Neural cell (in vitro differentiated cells): ENCODE results near the gene HRK. TPM values are rescaled to one million over a fixed set of nuclear protein-coding genes. Genes with fewer than 3 reads are reported as not detected.

Experiments
- H2AFZ ChIP-seq: fragments of 200-600, 300-800 bp; sonication (generic), shearing (Covaris generic); 2 replicates; pipeline ENCODE4 v1.6.0; 2014; ENCODE audit warnings: low read depth, mild to moderate bottlenecking, antibody characterized with exemption, low read length, moderate library complexity
- H3F3A ChIP-seq: fragments of 200-600 bp; shearing (Covaris generic); 2 replicates; pipeline ENCODE4 v1.6.1; 2016; ENCODE audit warnings: mild to moderate bottlenecking, moderate library complexity, mixed read lengths, antibody characterized with exemption, low read length; ENCODE audit not compliant: insufficient read depth, poor library complexity, severe bottlenecking
- H3K27ac ChIP-seq: fragments of 200-600, 300-800 bp; sonication (generic), shearing (Covaris generic); 2 replicates; pipeline ENCODE4 v1.5.1; 2014; ENCODE audit warnings: mild to moderate bottlenecking, low read length, moderate library complexity
- H3K27me3 ChIP-seq: fragments of 300-800, 200-600 bp; sonication (generic), shearing (Covaris generic); 2 replicates; pipeline ENCODE4 v1.6.0; 2014; ENCODE audit warnings: mild to moderate bottlenecking, low read depth, low read length, moderate library complexity; ENCODE audit not compliant: insufficient read depth
- H3K36me3 ChIP-seq: fragments of 300-800, 200-600 bp; sonication (generic), shearing (Covaris generic); 2 replicates; pipeline ENCODE4 v1.5.1; 2014; ENCODE audit warnings: mild to moderate bottlenecking, antibody characterized with exemption, low read length, moderate library complexity; ENCODE audit not compliant: insufficient read depth
- H3K4me2 ChIP-seq: fragments of 300-800, 200-600 bp; sonication (generic), shearing (Covaris generic); 2 replicates; pipeline ENCODE4 v1.6.0; 2014; ENCODE audit warnings: mild to moderate bottlenecking, low read length
- H3K4me3 ChIP-seq: fragments of 300-800, 200-600 bp; sonication (generic), shearing (Covaris generic); 2 replicates; pipeline ENCODE4 v1.5.1; 2014; ENCODE audit warnings: mild to moderate bottlenecking, low read length, moderate library complexity
- H3K79me2 ChIP-seq: fragments of 200-600 bp; shearing (Covaris generic); replicated peaks from 2 replicates; pipeline ENCODE4 v1.6.0; 2014; ENCODE audit warnings: mild to moderate bottlenecking, low read length, moderate library complexity; ENCODE audit not compliant: insufficient read depth
- H3K9ac ChIP-seq: fragments of 300-800, 200-600 bp; sonication (generic), shearing (Covaris generic); 2 replicates; pipeline ENCODE4 v1.6.1; 2016; ENCODE audit warnings: mild to moderate bottlenecking, low read length, mixed read lengths
- H3K9me2 ChIP-seq: fragments of 200-600 bp; shearing (Covaris generic); 2 replicates; pipeline ENCODE4 v1.6.1; 2016; ENCODE audit warnings: mild to moderate bottlenecking, low read length, mixed read lengths; ENCODE audit not compliant: insufficient read depth
- H3K9me3 ChIP-seq: fragments of 200-600, 300-800 bp; sonication (generic), shearing (Covaris generic); 2 replicates; pipeline ENCODE4 v1.6.1; 2016; ENCODE audit warnings: mild to moderate bottlenecking, mixed run types, low read length, moderate library complexity, mixed read lengths
- H4K20me1 ChIP-seq: fragments of 200-600 bp; shearing (Covaris generic); 2 replicates; pipeline ENCODE4 v1.6.1; 2016; ENCODE audit warnings: mild to moderate bottlenecking, mixed run types; ENCODE audit not compliant: insufficient read depth
- EP300 ChIP-seq: fragments of 450-650 bp; conservative IDR thresholded peaks from 2 replicates; pipeline ENCODE4 v1.6.1; 2014; ENCODE audit warnings: antibody characterized with exemption, mild to moderate bottlenecking, moderate library complexity; ENCODE audit not compliant: poor library complexity, severe bottlenecking
- EZH2 ChIP-seq: fragments of 200-600, 300-800 bp; shearing (Covaris generic), sonication (generic); IDR thresholded peaks from 2 replicates; pipeline ENCODE4 v1.6.1; 2014; ENCODE audit warnings: antibody characterized with exemption, low read length, borderline replicate concordance, mild to moderate bottlenecking; ENCODE audit not compliant: insufficient read depth, poor library complexity, severe bottlenecking
- MXI1 ChIP-seq: fragments of 450-650 bp; conservative IDR thresholded peaks from 2 replicates; pipeline ENCODE4 v1.6.1; 2014; ENCODE audit warnings: antibody characterized with exemption, mild to moderate bottlenecking; ENCODE audit not compliant: poor library complexity, severe bottlenecking
- POLR2AphosphoS5 ChIP-seq: IDR thresholded peaks from 2 replicates; pipeline ENCODE4 v1.6.1; 2012
- RAD21 ChIP-seq: fragments of 450-650 bp; conservative IDR thresholded peaks from 2 replicates; pipeline ENCODE4 v1.6.1; 2014; ENCODE audit warnings: antibody characterized with exemption, mild to moderate bottlenecking, moderate library complexity
- REST ChIP-seq: IDR thresholded peaks from 2 replicates; pipeline ENCODE4 v1.6.1; 2012; ENCODE audit warnings: borderline replicate concordance
- SMC3 ChIP-seq: fragments of 450-650 bp; conservative IDR thresholded peaks from 2 replicates; pipeline ENCODE4 v1.6.1; 2014; ENCODE audit warnings: antibody characterized with exemption, mild to moderate bottlenecking, moderate library complexity; ENCODE audit not compliant: poor library complexity
- TAF1 ChIP-seq: IDR thresholded peaks from 2 replicates; pipeline ENCODE4 v1.6.1; 2012; ENCODE audit warnings: low read depth
- polyA plus RNA-seq: library from polyadenylated mRNA; depleted of rRNA; stranded (reverse); fragments of >200 nt; gene quantifications from 2 replicates; pipeline ENCODE4 v1.2.3, GENCODE V29; 2014
- TF ChIP-seq, protein P1 (sequence below): fragments of 450-650 bp; IDR thresholded peaks from 2 replicates; pipeline ENCODE4 v1.5.1; 2014; ENCODE audit warnings: antibody characterized with exemption, mild to moderate bottlenecking, moderate library complexity; ENCODE audit not compliant: poor library complexity, severe bottlenecking

HRK gene
- polyA plus RNA-seq, 1 donor from 2014 or later: 1.4 TPM

DNA sequence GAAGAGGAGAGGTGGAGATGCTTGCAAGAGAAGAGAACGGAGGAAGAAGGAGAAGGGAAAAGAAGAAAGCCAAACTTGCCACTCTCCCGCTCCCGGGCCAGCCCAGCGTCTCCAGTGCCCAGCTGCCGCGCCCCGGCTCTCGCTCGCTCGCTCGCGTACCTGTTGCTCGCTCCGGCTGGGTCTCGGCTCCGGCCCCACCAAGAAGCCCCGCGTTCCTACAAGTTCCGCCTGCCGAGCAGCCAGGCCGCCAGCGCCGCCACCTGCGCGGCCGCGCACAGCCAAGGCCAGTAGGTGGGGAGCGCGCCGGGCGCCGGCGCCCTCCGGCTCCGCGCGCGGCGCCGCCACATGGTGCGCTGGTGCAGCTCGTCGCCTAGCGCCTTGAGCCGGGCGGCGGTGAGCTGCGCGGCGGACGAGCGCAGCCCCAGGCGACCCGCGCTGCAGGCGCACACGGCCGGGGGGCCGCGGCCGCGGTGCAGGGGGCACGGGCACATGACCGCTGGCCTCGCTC, 370 bp downstream of the HRK start:
- Histone ChIP-seq H3K4me2 (peak overlapping the region; percentile 19), H3K36me3 (no peaks in the 10 kb centered on the region), H3K9ac (peak overlapping the region; percentile 60), H3K27me3 (peaks cover 81% of the 10 kb centered on the region), H3K27ac (no peak overlapping the region), H3K9me2 (no peaks in the 10 kb centered on the region), H3K79me2 (no peaks in the 10 kb centered on the region), H4K20me1 (no peaks in the 10 kb centered on the region), H3F3A (no peaks in the 10 kb centered on the region), H3K4me3 (peak overlapping the region; percentile 73), H2AFZ (no peak overlapping the region), H3K9me3 (no peaks in the 10 kb centered on the region)
- TF ChIP-seq EP300 (no peak), MXI1 (peak; percentile 77), SMC3 (peak; percentile 53), TAF1 (no peak), REST (no peak), EZH2 (no peak), RAD21 (peak; percentile 61), POLR2AphosphoS5 (peak; percentile 6)
- TF ChIP-seq, protein P1, sequence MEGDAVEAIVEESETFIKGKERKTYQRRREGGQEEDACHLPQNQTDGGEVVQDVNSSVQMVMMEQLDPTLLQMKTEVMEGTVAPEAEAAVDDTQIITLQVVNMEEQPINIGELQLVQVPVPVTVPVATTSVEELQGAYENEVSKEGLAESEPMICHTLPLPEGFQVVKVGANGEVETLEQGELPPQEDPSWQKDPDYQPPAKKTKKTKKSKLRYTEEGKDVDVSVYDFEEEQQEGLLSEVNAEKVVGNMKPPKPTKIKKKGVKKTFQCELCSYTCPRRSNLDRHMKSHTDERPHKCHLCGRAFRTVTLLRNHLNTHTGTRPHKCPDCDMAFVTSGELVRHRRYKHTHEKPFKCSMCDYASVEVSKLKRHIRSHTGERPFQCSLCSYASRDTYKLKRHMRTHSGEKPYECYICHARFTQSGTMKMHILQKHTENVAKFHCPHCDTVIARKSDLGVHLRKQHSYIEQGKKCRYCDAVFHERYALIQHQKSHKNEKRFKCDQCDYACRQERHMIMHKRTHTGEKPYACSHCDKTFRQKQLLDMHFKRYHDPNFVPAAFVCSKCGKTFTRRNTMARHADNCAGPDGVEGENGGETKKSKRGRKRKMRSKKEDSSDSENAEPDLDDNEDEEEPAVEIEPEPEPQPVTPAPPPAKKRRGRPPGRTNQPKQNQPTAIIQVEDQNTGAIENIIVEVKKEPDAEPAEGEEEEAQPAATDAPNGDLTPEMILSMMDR: peak; percentile 63

DNA sequence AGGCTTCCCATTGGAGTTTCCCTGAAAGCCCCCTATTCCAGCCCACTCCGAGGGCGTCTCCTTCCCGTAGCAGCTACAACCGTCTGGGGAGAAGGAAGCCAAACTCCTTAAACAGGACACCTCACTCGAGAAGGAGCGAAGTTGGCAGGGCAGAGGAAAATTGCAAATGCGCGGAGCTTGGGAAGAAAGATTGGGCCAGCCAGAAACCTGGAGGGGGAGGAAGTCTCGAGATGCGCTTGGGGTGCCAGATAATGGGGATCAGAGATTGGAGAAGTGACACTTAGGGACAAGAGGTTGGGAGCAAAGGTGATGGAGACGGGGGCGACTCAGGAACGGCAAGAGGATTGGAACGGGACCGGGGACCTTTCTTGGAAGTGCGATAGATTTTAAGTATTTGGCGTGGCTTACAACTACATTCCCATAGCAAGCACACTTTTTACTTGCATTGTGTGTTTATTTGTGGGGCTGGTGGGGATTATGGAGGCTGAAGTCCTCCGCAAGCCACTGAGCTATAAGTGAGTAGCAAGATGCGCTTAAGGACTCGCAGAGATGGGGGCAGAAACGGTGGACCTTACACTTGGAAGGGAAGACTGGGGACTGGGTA, 926 bp downstream of the HRK start:
- Histone ChIP-seq H3K9me2 (no peaks in the 10 kb centered on the region), H3K27ac (no peak overlapping the region), H3K36me3 (no peaks in the 10 kb centered on the region), H3K4me2 (peak overlapping the region; percentile 19), H3F3A (no peaks in the 10 kb centered on the region), H3K9ac (peak overlapping the region; percentile 45), H3K79me2 (no peaks in the 10 kb centered on the region), H3K9me3 (no peaks in the 10 kb centered on the region), H4K20me1 (no peaks in the 10 kb centered on the region), H2AFZ (no peak overlapping the region), H3K4me3 (peak overlapping the region; percentile 69), H3K27me3 (peaks cover 81% of the 10 kb centered on the region)
- TF ChIP-seq RAD21 (no peak), MXI1 (no peak), POLR2AphosphoS5 (no peak), SMC3 (no peak), EP300 (no peak), TAF1 (no peak), EZH2 (no peak), REST (no peak)
- TF ChIP-seq, protein P1: no peak
